Neural cell (in vitro differentiated cells): ENCODE results near the gene NEUROD4. TPM values are rescaled to one million over a fixed set of nuclear protein-coding genes. Genes with fewer than 3 reads are reported as not detected.

ENCODE experiments used
- H2AFZ ChIP-seq: fragments of 200-600, 300-800 bp; sonication (generic), shearing (Covaris generic); 2 replicates; pipeline ENCODE4 v1.6.0; 2014; ENCODE audit warnings: low read depth, mild to moderate bottlenecking, antibody characterized with exemption, low read length, moderate library complexity
- H3F3A ChIP-seq: fragments of 200-600 bp; shearing (Covaris generic); 2 replicates; pipeline ENCODE4 v1.6.1; 2016; ENCODE audit warnings: mild to moderate bottlenecking, moderate library complexity, mixed read lengths, antibody characterized with exemption, low read length; ENCODE audit not compliant: insufficient read depth, poor library complexity, severe bottlenecking
- H3K27ac ChIP-seq: fragments of 200-600, 300-800 bp; sonication (generic), shearing (Covaris generic); 2 replicates; pipeline ENCODE4 v1.5.1; 2014; ENCODE audit warnings: mild to moderate bottlenecking, low read length, moderate library complexity
- H3K27me3 ChIP-seq: fragments of 300-800, 200-600 bp; sonication (generic), shearing (Covaris generic); 2 replicates; pipeline ENCODE4 v1.6.0; 2014; ENCODE audit warnings: mild to moderate bottlenecking, low read depth, low read length, moderate library complexity; ENCODE audit not compliant: insufficient read depth
- H3K36me3 ChIP-seq: fragments of 300-800, 200-600 bp; sonication (generic), shearing (Covaris generic); 2 replicates; pipeline ENCODE4 v1.5.1; 2014; ENCODE audit warnings: mild to moderate bottlenecking, antibody characterized with exemption, low read length, moderate library complexity; ENCODE audit not compliant: insufficient read depth
- H3K4me2 ChIP-seq: fragments of 300-800, 200-600 bp; sonication (generic), shearing (Covaris generic); 2 replicates; pipeline ENCODE4 v1.6.0; 2014; ENCODE audit warnings: mild to moderate bottlenecking, low read length
- H3K4me3 ChIP-seq: fragments of 300-800, 200-600 bp; sonication (generic), shearing (Covaris generic); 2 replicates; pipeline ENCODE4 v1.5.1; 2014; ENCODE audit warnings: mild to moderate bottlenecking, low read length, moderate library complexity
- H3K79me2 ChIP-seq: fragments of 200-600 bp; shearing (Covaris generic); replicated peaks from 2 replicates; pipeline ENCODE4 v1.6.0; 2014; ENCODE audit warnings: mild to moderate bottlenecking, low read length, moderate library complexity; ENCODE audit not compliant: insufficient read depth
- H3K9ac ChIP-seq: fragments of 300-800, 200-600 bp; sonication (generic), shearing (Covaris generic); 2 replicates; pipeline ENCODE4 v1.6.1; 2016; ENCODE audit warnings: mild to moderate bottlenecking, low read length, mixed read lengths
- H3K9me2 ChIP-seq: fragments of 200-600 bp; shearing (Covaris generic); 2 replicates; pipeline ENCODE4 v1.6.1; 2016; ENCODE audit warnings: mild to moderate bottlenecking, low read length, mixed read lengths; ENCODE audit not compliant: insufficient read depth
- H3K9me3 ChIP-seq: fragments of 200-600, 300-800 bp; sonication (generic), shearing (Covaris generic); 2 replicates; pipeline ENCODE4 v1.6.1; 2016; ENCODE audit warnings: mild to moderate bottlenecking, mixed run types, low read length, moderate library complexity, mixed read lengths
- H4K20me1 ChIP-seq: fragments of 200-600 bp; shearing (Covaris generic); 2 replicates; pipeline ENCODE4 v1.6.1; 2016; ENCODE audit warnings: mild to moderate bottlenecking, mixed run types; ENCODE audit not compliant: insufficient read depth
- CTCF ChIP-seq: fragments of 450-650 bp; IDR thresholded peaks from 2 replicates; pipeline ENCODE4 v1.5.1; 2014; ENCODE audit warnings: antibody characterized with exemption, mild to moderate bottlenecking, moderate library complexity; ENCODE audit not compliant: poor library complexity, severe bottlenecking
- EP300 ChIP-seq: fragments of 450-650 bp; conservative IDR thresholded peaks from 2 replicates; pipeline ENCODE4 v1.6.1; 2014; ENCODE audit warnings: antibody characterized with exemption, mild to moderate bottlenecking, moderate library complexity; ENCODE audit not compliant: poor library complexity, severe bottlenecking
- EZH2 ChIP-seq: fragments of 200-600, 300-800 bp; shearing (Covaris generic), sonication (generic); IDR thresholded peaks from 2 replicates; pipeline ENCODE4 v1.6.1; 2014; ENCODE audit warnings: antibody characterized with exemption, low read length, borderline replicate concordance, mild to moderate bottlenecking; ENCODE audit not compliant: insufficient read depth, poor library complexity, severe bottlenecking
- MXI1 ChIP-seq: fragments of 450-650 bp; conservative IDR thresholded peaks from 2 replicates; pipeline ENCODE4 v1.6.1; 2014; ENCODE audit warnings: antibody characterized with exemption, mild to moderate bottlenecking; ENCODE audit not compliant: poor library complexity, severe bottlenecking
- POLR2AphosphoS5 ChIP-seq: IDR thresholded peaks from 2 replicates; pipeline ENCODE4 v1.6.1; 2012
- RAD21 ChIP-seq: fragments of 450-650 bp; conservative IDR thresholded peaks from 2 replicates; pipeline ENCODE4 v1.6.1; 2014; ENCODE audit warnings: antibody characterized with exemption, mild to moderate bottlenecking, moderate library complexity
- REST ChIP-seq: IDR thresholded peaks from 2 replicates; pipeline ENCODE4 v1.6.1; 2012; ENCODE audit warnings: borderline replicate concordance
- SMC3 ChIP-seq: fragments of 450-650 bp; conservative IDR thresholded peaks from 2 replicates; pipeline ENCODE4 v1.6.1; 2014; ENCODE audit warnings: antibody characterized with exemption, mild to moderate bottlenecking, moderate library complexity; ENCODE audit not compliant: poor library complexity
- TAF1 ChIP-seq: IDR thresholded peaks from 2 replicates; pipeline ENCODE4 v1.6.1; 2012; ENCODE audit warnings: low read depth
- polyA plus RNA-seq: library from polyadenylated mRNA; depleted of rRNA; stranded (reverse); fragments of >200 nt; gene quantifications from 2 replicates; pipeline ENCODE4 v1.2.3, GENCODE V29; 2014

NEUROD4 gene
- polyA plus RNA-seq, 1 donor from 2014 or later, result not detected

GRCh38 chr12:55065535-55065934 lies 45.8 kb downstream of the NEUROD4 start:
- no peaks in the 10 kb centered on the region for H4K20me1 ChIP-seq
- no peaks in the 10 kb centered on the region for H3K79me2 ChIP-seq
- no peak overlapping the region for H3K27ac ChIP-seq
- no peak overlapping the region for H2AFZ ChIP-seq
- no peaks in the 10 kb centered on the region for H3K36me3 ChIP-seq
- no peaks in the 10 kb centered on the region for H3F3A ChIP-seq
- H3K27me3 ChIP-seq, result no peaks in the 10 kb centered on the region
- H3K9me3 ChIP-seq, result no peaks in the 10 kb centered on the region
- H3K9me2 ChIP-seq, result no peaks in the 10 kb centered on the region
- H3K9ac ChIP-seq, result no peak overlapping the region
- no peak overlapping the region for H3K4me3 ChIP-seq
- TF ChIP-seq POLR2AphosphoS5, result no peak
- TF ChIP-seq REST, result no peak
- no peak for TF ChIP-seq EP300
- no peak for TF ChIP-seq TAF1
- no peak for TF ChIP-seq CTCF
- no peak for TF ChIP-seq SMC3
- TF ChIP-seq RAD21, result no peak
- no peak for TF ChIP-seq EZH2
- TF ChIP-seq MXI1, result no peak
- H3K4me2 ChIP-seq, result no peak overlapping the region

GRCh38 chr12:55067701-55068100 lies 47.9 kb downstream of the NEUROD4 start:
- no peak overlapping the region for H3K27ac ChIP-seq

More at GRCh38 chr12:55067701-55068100, 47.9 kb downstream of the NEUROD4 start:
- Histone ChIP-seq H3K79me2 (no peaks in the 10 kb centered on the region), H3K4me3 (no peak overlapping the region), H3K36me3 (no peaks in the 10 kb centered on the region), H3K9me3 (no peaks in the 10 kb centered on the region), H4K20me1 (no peaks in the 10 kb centered on the region), H3K9ac (no peak overlapping the region), H3K4me2 (no peak overlapping the region), H2AFZ (no peak overlapping the region), H3K9me2 (no peaks in the 10 kb centered on the region), H3F3A (no peaks in the 10 kb centered on the region), H3K27me3 (no peaks in the 10 kb centered on the region)
- no peak for TF ChIP-seq SMC3
- no peak for TF ChIP-seq MXI1
- no peak for TF ChIP-seq POLR2AphosphoS5
- no peak for TF ChIP-seq TAF1
- no peak for TF ChIP-seq REST
- no peak for TF ChIP-seq EP300
- TF ChIP-seq EZH2, result no peak
- no peak for TF ChIP-seq CTCF
- no peak for TF ChIP-seq RAD21
